T-helper 22 cell (primary cell): Measurements from ENCODE around the gene AMPH.
"Not testable (repeated sequence)": the region's sequence is repeated elsewhere in the genome, so short reads cannot be mapped to it uniquely, and the experiment has no call there.

Experiments used
- DNase-seq: peaks from one replicate; pipeline ENCODE4 v3.0.0-alpha.2; 2020; ENCODE audit warnings: low read depth

Gene AMPH

GRCh38 chr7:38628630-38629385 lies 2.4 kb downstream of the AMPH start:
- no peak for DNase-seq

- DNase-seq: no peak
Measured at GRCh38 chr7:38625866-38626265, 5.3 kb downstream of the AMPH start.

- DNase-seq: no peak
Measured at GRCh38 chr7:38615665-38616064, 15.5 kb downstream of the AMPH start.

GRCh38 chr7:38607466-38607865 lies 23.7 kb downstream of the AMPH start:
- DNase-seq: no peak

GRCh38 chr7:38600741-38601140 lies 30.4 kb downstream of the AMPH start:
- no peak for DNase-seq

GRCh38 chr7:38594949-38595348 lies 36.2 kb downstream of the AMPH start:
- DNase-seq: no peak

- DNase-seq: no peak
Measured at GRCh38 chr7:38592737-38593288, 38.4 kb downstream of the AMPH start.

- DNase-seq: no peak
Measured at GRCh38 chr7:38585572-38586354, 45.4 kb downstream of the AMPH start.

- DNase-seq: no peak
Measured at GRCh38 chr7:38584443-38585210, 46.5 kb downstream of the AMPH start.

- DNase-seq: no peak
Measured at GRCh38 chr7:38580485-38580884, 50.7 kb downstream of the AMPH start.

- DNase-seq: no peak
Measured at GRCh38 chr7:38574086-38574485, 57.1 kb downstream of the AMPH start.

GRCh38 chr7:38571620-38572019 lies 59.6 kb downstream of the AMPH start:
- DNase-seq: not testable (repeated sequence)

GRCh38 chr7:38568497-38568896 lies 62.7 kb downstream of the AMPH start:
- no peak for DNase-seq

GRCh38 chr7:38565289-38565688 lies 65.9 kb downstream of the AMPH start:
- no peak for DNase-seq

GRCh38 chr7:38563741-38564140 lies 67.4 kb downstream of the AMPH start:
- no peak for DNase-seq

- DNase-seq: no peak
Measured at GRCh38 chr7:38561166-38561565, 70.0 kb downstream of the AMPH start.

GRCh38 chr7:38558761-38559345 lies 72.3 kb downstream of the AMPH start:
- DNase-seq: no peak

- no peak for DNase-seq
Measured at GRCh38 chr7:38554586-38554985, 76.6 kb downstream of the AMPH start.

- DNase-seq: no peak
Measured at GRCh38 chr7:38550836-38551235, 80.3 kb downstream of the AMPH start.

- no peak for DNase-seq
Measured at GRCh38 chr7:38548605-38549004, 82.6 kb downstream of the AMPH start.

GRCh38 chr7:38546763-38547162 lies 84.4 kb downstream of the AMPH start:
- DNase-seq: no peak

GRCh38 chr7:38545977-38546376 lies 85.2 kb downstream of the AMPH start:
- no peak for DNase-seq
